ENCODE results near the gene PURB. TPM values are rescaled to one million over a fixed set of nuclear protein-coding genes. Genes with fewer than 3 reads are reported as not detected.
"Not testable (repeated sequence)": the region's sequence is repeated elsewhere in the genome, so short reads cannot be mapped to it uniquely, and the experiment has no call there.

PURB gene
- total RNA-seq, 4 donors from 2014 or later: 16.4 to 27.7 (median 21.5) TPM

GRCh38 chr7:44846816-44847508 is 38.4 kb downstream of the PURB start:
- TF ChIP-seq POLR2A (IDR thresholded peaks at IDR 0.05): no peak
- TF ChIP-seq, protein P1, sequence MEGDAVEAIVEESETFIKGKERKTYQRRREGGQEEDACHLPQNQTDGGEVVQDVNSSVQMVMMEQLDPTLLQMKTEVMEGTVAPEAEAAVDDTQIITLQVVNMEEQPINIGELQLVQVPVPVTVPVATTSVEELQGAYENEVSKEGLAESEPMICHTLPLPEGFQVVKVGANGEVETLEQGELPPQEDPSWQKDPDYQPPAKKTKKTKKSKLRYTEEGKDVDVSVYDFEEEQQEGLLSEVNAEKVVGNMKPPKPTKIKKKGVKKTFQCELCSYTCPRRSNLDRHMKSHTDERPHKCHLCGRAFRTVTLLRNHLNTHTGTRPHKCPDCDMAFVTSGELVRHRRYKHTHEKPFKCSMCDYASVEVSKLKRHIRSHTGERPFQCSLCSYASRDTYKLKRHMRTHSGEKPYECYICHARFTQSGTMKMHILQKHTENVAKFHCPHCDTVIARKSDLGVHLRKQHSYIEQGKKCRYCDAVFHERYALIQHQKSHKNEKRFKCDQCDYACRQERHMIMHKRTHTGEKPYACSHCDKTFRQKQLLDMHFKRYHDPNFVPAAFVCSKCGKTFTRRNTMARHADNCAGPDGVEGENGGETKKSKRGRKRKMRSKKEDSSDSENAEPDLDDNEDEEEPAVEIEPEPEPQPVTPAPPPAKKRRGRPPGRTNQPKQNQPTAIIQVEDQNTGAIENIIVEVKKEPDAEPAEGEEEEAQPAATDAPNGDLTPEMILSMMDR (IDR thresholded peaks at IDR 0.05): peak in 1 of 6 experiments; percentile 3
- no peak for DNase-seq

DNA sequence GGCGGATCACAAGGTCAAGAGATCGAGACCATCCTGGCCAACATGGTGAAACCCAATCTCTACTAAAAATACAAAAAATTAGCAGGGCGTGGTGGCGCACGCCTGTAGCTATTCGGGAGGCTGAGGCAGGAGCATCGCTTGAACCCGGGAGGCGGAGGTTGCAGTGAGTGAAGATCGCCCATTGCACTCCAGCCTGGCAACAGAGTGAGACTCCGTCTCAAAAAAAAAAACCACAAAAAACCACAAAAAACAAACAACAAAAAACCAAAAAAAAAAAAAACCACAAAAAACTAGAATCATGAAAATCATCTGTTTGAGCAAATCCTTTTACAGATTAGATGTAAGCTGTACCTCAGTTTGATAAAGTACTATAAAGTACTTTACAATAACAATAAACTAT is 38.9 kb downstream of the PURB start:
- intact Hi-C loops (cut with DNase I): loop anchor here (5.0 kb wide), 1 partner anchor 259 kb away; no protein-coding TSS in a partner anchor
- not testable (repeated sequence) for H3K36me3 ChIP-seq, H3K27me3 ChIP-seq, H3K9me3 ChIP-seq, DNase-seq
- Histone ChIP-seq H3K4me1 (peaks cover 0 to 62% (median 13%) of the 10 kb centered on the region in 3 donors), H3K27ac (peak overlapping the region; percentile 95 to 99 (median 98)), H3K4me3 (peak overlapping the region; percentile 65 to 84 (median 77))
- 22 to 34% methylated on average over 11 of the region's 11 CpGs for WGBS, 2 donors

More at GRCh38 chr7:44846816-44847508, 38.4 kb downstream of the PURB start:
- no peaks in the 10 kb centered on the region for H3K9me3 ChIP-seq
- H3K4me1 ChIP-seq: peaks cover 0 to 59% (median 13%) of the 10 kb centered on the region in 3 donors
- H3K27ac ChIP-seq: peak overlapping the region; percentile 95 to 99 (median 98)
- H3K4me3 ChIP-seq: peak overlapping the region; percentile 65 to 84 (median 77)
- intact Hi-C loops (cut with DNase I): loop anchor here (5.0 kb wide), 1 partner anchor 260 kb away; no protein-coding TSS in a partner anchor
- WGBS, 2 donors: 0% methylated on average over 12 of the region's 12 CpGs
- peaks cover 0 to 7% (median 0%) of the 10 kb centered on the region in 3 donors for H3K36me3 ChIP-seq
- H3K27me3 ChIP-seq: no peaks in the 10 kb centered on the region

DNA sequence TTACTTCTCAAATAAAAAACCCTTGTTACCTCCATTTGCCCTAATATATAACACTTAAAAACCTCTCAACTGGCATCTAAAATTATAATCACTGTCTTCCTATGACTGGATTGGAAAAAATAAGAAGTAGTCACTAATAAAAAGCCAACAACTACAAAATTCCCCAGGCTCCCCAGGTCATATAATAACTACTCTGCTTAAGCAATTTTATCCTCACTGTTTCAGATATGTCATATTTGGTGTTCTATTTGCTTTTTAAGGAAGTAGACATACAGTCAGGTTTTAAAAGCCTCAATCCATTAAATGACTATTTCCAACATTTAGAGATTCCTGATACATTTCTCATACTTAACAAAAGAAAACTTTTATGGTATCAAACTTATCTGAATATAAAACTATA is 39.9 kb downstream of the PURB start:
- DNase-seq: no peak
- H3K36me3 ChIP-seq: peaks cover 0 to 19% (median 2%) of the 10 kb centered on the region in 3 donors
- peaks cover 0 to 64% (median 13%) of the 10 kb centered on the region in 3 donors for H3K4me1 ChIP-seq
- H3K27ac ChIP-seq: peak overlapping the region in 1 of 4 donors; percentile 95
- H3K4me3 ChIP-seq: peak overlapping the region in 1 of 4 donors; percentile 84
- H3K27me3 ChIP-seq: no peaks in the 10 kb centered on the region
- H3K9me3 ChIP-seq: no peaks in the 10 kb centered on the region
- TF ChIP-seq POLR2A (IDR thresholded peaks at IDR 0.05): no peak
- intact Hi-C loops (cut with DNase I): loop anchor here (5.0 kb wide), 1 partner anchor 258 kb away; no protein-coding TSS in a partner anchor

DNA sequence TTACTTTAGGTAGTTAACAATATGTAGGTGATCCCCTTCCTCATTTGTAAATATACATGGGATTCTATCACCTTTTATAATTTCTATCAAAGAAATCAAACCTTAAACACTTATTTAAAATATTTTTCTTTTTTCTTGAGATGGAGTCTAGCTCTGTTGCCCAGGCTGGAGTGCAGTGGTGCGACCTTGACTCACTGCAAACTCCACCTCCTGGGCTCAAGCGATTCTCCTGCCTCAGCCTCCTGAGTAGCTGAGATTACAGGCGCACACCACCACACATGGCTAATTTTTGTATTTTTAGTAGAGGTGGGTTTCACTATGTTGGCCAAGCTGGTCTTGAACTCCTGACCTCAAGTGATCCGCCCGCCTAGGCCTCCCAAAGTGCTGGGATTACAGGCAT is 41.9 kb downstream of the PURB start:
- H3K27ac ChIP-seq; intact Hi-C loops (cut with DNase I); H3K27me3 ChIP-seq; H3K9me3 ChIP-seq; DNase-seq; H3K4me3 ChIP-seq: not testable (repeated sequence)
- Histone ChIP-seq H3K4me1 (peaks cover 0 to 51% (median 7%) of the 10 kb centered on the region in 3 donors), H3K36me3 (peaks cover 0 to 39% (median 13%) of the 10 kb centered on the region in 3 donors)
- WGBS, 2 donors: 94% methylated on average over 5 of the region's 5 CpGs

DNA sequence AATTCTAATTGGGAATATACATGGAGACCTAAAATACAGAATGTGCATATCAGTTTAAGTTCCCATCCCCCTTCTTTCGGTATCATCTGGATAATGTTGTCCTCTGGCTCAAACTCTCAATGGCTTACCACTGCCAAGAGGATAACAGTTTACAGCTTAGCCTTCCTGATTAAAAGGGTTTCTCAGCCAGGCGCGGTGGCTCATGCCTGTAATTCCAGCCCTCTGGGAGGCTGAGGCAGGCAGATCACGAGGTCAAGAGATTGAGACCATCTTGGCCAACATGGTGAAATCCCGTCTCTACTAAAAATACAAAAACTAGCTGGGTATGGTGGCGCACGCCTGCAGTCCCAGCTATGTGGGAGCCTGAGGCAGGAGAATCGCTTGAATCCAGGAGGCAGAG is 42.7 kb downstream of the PURB start:
- H3K9me3 ChIP-seq; H3K27ac ChIP-seq; H3K4me3 ChIP-seq; DNase-seq; H3K27me3 ChIP-seq; intact Hi-C loops (cut with DNase I): not testable (repeated sequence)
- Histone ChIP-seq H3K4me1 (peaks cover 0 to 51% (median 7%) of the 10 kb centered on the region in 3 donors), H3K36me3 (peaks cover 0 to 47% (median 13%) of the 10 kb centered on the region in 3 donors)
- 75 to 90% methylated on average over 4 to 8 of the region's 8 CpGs for WGBS, 2 donors

DNA sequence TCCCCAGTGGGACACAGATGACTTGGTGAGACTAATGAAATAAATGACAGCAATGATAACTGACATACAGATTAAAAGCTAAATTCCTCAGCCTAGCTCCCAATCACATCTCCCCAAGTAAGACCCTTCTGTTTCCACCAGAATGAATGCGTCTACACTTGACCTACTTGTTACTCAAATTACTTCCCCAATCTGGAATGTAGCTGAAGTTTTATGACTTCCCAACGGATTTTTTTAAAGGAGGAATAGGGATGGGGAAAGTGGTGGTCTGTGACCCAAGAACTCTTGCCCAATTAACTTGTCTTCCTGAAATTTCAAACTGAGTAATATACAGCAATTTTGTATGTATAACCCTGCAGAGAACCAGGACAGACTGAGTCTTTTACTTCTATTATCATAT is 46.6 kb downstream of the PURB start:
- Histone ChIP-seq H3K27ac (no peak overlapping the region), H3K36me3 (peaks cover 0 to 84% (median 21%) of the 10 kb centered on the region in 3 donors)
- WGBS, 2 donors: 70 to 78% methylated on average over 2 of the region's 2 CpGs

GRCh38 chr7:44827567-44827966 is 57.8 kb downstream of the PURB start:
- TF ChIP-seq POLR2A (IDR thresholded peaks at IDR 0.05): no peak
- TF ChIP-seq, protein P1 (IDR thresholded peaks at IDR 0.05): no peak
- no peak overlapping the region for H3K4me3 ChIP-seq
- 84 to 93% methylated on average over 3 of the region's 3 CpGs for WGBS, 2 donors
- no peak overlapping the region for H3K27ac ChIP-seq
- intact Hi-C loops (cut with DNase I): no loop called here
- no peaks in the 10 kb centered on the region for H3K27me3 ChIP-seq
- DNase-seq: no peak
- H3K4me1 ChIP-seq: no peaks in the 10 kb centered on the region
- peaks cover 0 to 72% (median 14%) of the 10 kb centered on the region in 3 donors for H3K36me3 ChIP-seq
- no peaks in the 10 kb centered on the region for H3K9me3 ChIP-seq

More for the DNA sequence above, 46.6 kb downstream of the PURB start:
- no peak for TF ChIP-seq POLR2A (IDR thresholded peaks at IDR 0.05)
- TF ChIP-seq, protein P1 (IDR thresholded peaks at IDR 0.05): no peak
- intact Hi-C loops (cut with DNase I): no loop called here
- Histone ChIP-seq H3K27me3 (no peaks in the 10 kb centered on the region), H3K9me3 (no peaks in the 10 kb centered on the region), H3K4me1 (peaks cover 0 to 19% (median 3%) of the 10 kb centered on the region in 3 donors), H3K4me3 (no peak overlapping the region)
- DNase-seq: no peak

All from esophagus squamous epithelium (tissue), 5 donors.